C4-2B (cell line): Measurements from ENCODE around the gene FRMD4A.
"Not testable (repeated sequence)": the region's sequence is repeated elsewhere in the genome, so short reads cannot be mapped to it uniquely, and the experiment has no call there.

Experiments
- H3K27ac ChIP-seq: fragments of 450-650 bp; 2 replicates; pipeline ENCODE4 v1.5.1; 2017
- CTCF ChIP-seq: fragments of 450-650 bp; conservative IDR thresholded peaks from 2 replicates; pipeline ENCODE4 v1.5.1; 2017; ENCODE audit warnings: mild to moderate bottlenecking
- ZFX ChIP-seq: fragments of 450-650 bp; IDR thresholded peaks from 2 replicates; pipeline ENCODE4 v1.6.1; 2017

FRMD4A gene

GRCh38 chr10:13909516-13910258 lies 421.0 kb downstream of the FRMD4A start:
- H3K27ac ChIP-seq = no peak overlapping the region
- no peak for TF ChIP-seq CTCF
- TF ChIP-seq ZFX = no peak

- no peak for TF ChIP-seq ZFX
- no peak for TF ChIP-seq CTCF
- H3K27ac ChIP-seq = no peak overlapping the region
Measured at GRCh38 chr10:13908475-13908874, 422.2 kb downstream of the FRMD4A start.

- TF ChIP-seq CTCF = no peak
- TF ChIP-seq ZFX = no peak
- no peak overlapping the region for H3K27ac ChIP-seq
Measured at GRCh38 chr10:13907570-13907969, 423.2 kb downstream of the FRMD4A start.

GRCh38 chr10:13905281-13905680 lies 425.4 kb downstream of the FRMD4A start:
- no peak overlapping the region for H3K27ac ChIP-seq
- TF ChIP-seq CTCF = no peak
- no peak for TF ChIP-seq ZFX

GRCh38 chr10:13904064-13904463 lies 426.7 kb downstream of the FRMD4A start:
- H3K27ac ChIP-seq = no peak overlapping the region
- TF ChIP-seq CTCF (no peak), ZFX (no peak)

- no peak overlapping the region for H3K27ac ChIP-seq
- no peak for TF ChIP-seq ZFX
- TF ChIP-seq CTCF = no peak
Measured at GRCh38 chr10:13902868-13903587, 427.7 kb downstream of the FRMD4A start.

- no peak overlapping the region for H3K27ac ChIP-seq
- TF ChIP-seq CTCF (no peak), ZFX (no peak)
Measured at GRCh38 chr10:13899941-13900340, 430.8 kb downstream of the FRMD4A start.

- H3K27ac ChIP-seq = not testable (repeated sequence)
Measured at GRCh38 chr10:13896146-13896545, 434.6 kb downstream of the FRMD4A start.
